ENCODE data around the gene CNTN1. TPM values are rescaled to one million over a fixed set of nuclear protein-coding genes. Genes with fewer than 3 reads are reported as not detected.

The CNTN1 gene
- total and polyA plus RNA-seq, 2 of the 4 experiments (the other 2 are of a cell fraction): 0.10 to 0.18 TPM

- Histone ChIP-seq H3K56ac (ENCODE audit: extremely low read depth, insufficient read depth, low read length) (no peak overlapping the region), H3K79me1 (ENCODE audit: low read depth in 1 of 2, low read length in 2 of 2) (no peaks in the 10 kb centered on the region), H2BK5ac (ENCODE audit: low read depth, low read length, poor library complexity, severe bottlenecking) (no peak overlapping the region), H2AK9ac (replicated peaks; ENCODE audit: low read depth, low read length, poor library complexity) (no peak overlapping the region), H3K14ac (replicated peaks; ENCODE audit: low read depth, low read length) (no peak overlapping the region), H3K23ac (ENCODE audit: low read depth, low read length) (no peak overlapping the region), H3K27me3 (ENCODE audit: control insufficient read depth, insufficient read depth, low read length) (no peaks in the 10 kb centered on the region), H3K4me3 (ENCODE audit: insufficient read depth, low read depth, low read length) (no peak overlapping the region), H3K9me3 (ENCODE audit: control insufficient read depth, insufficient read depth, low read length) (no peaks in the 10 kb centered on the region), H2BK120ac (ENCODE audit: low read depth, low read length) (no peak overlapping the region), H4K91ac (ENCODE audit: insufficient read depth, low read depth, low read length) (no peak overlapping the region), H2BK15ac (ENCODE audit: low read depth, low read length) (no peak overlapping the region), H2AK5ac (ENCODE audit: low read depth, low read length) (no peak overlapping the region), H2AFZ (replicated peaks; ENCODE audit: low read length, poor library complexity) (no peak overlapping the region), H2BK20ac (ENCODE audit: low read depth, low read length) (no peak overlapping the region), H3K36me3 (ENCODE audit: control insufficient read depth, insufficient read depth, low read length) (no peaks in the 10 kb centered on the region), H4K20me1 (ENCODE audit: insufficient read depth, low read length) (no peaks in the 10 kb centered on the region), H3K4ac (ENCODE audit: low read depth, low read length) (no peak overlapping the region), H3K18ac (ENCODE audit: low read depth, low read length) (no peak overlapping the region), H3K9me1 (ENCODE audit: insufficient read depth, low read length) (no peaks in the 10 kb centered on the region), H4K8ac (ENCODE audit: low read depth in 2 of 2, low read length in 2 of 2) (no peak overlapping the region), H4K5ac (ENCODE audit: low read depth, low read length) (no peak overlapping the region), H3K4me2 (ENCODE audit: low read depth, low read length) (no peak overlapping the region), H3K9ac (ENCODE audit: low read depth, low read length) (no peak overlapping the region), H3K4me1 (ENCODE audit: control insufficient read depth, insufficient read depth, low read length) (no peaks in the 10 kb centered on the region), H3K27ac (ENCODE audit: insufficient read depth, low read length) (no peak overlapping the region)
- ChIA-PET CTCF (no interaction called here), POLR2A (ENCODE audit: unreplicated experiment) (no interaction called here)
- no TSS peak for BruUV-seq (replicated peaks)
- dilution Hi-C loops (cut with HindIII; ENCODE audit: low sequenced_read_pairs, unreplicated experiment): no loop called here
- TF ChIP-seq MXI1 (IDR thresholded peaks at IDR 0.05; ENCODE audit: borderline replicate concordance, low read depth, low read length) (no peak), MAZ (IDR thresholded peaks at IDR 0.05; ENCODE audit: borderline replicate concordance, low read depth, low read length) (no peak), RAD21 (IDR thresholded peaks at IDR 0.05; ENCODE audit: low read length) (no peak)
- DNase-seq (no peak), ATAC-seq (ENCODE audit: low read depth) (no peak)
- in situ Hi-C loops (cut with MboI; ENCODE audit: low sequenced_read_pairs): no loop called here
- intact Hi-C loops (cut with micrococcal nuclease): no loop called here
These were observed 139.7 kb downstream of the CNTN1 start for GRCh38 chr12:40831916-40832315.

All from IMR-90 (cell line).